GM20000 (cell line): ENCODE results near the gene TMIGD2.

Source experiments
- DNase-seq: peaks from one replicate; pipeline ENCODE4 v3.0.0; 2012; ENCODE audit warnings: low spot score
- CTCF ChIP-seq: IDR thresholded peaks from 2 replicates; pipeline ENCODE4 v1.5.1; 2012; ENCODE audit warnings: mild to moderate bottlenecking, control low read depth; ENCODE audit errors: extremely low read depth, missing control alignments

Gene TMIGD2

GRCh38 chr19:4324228-4324627 is 22.0 kb upstream of the TMIGD2 start:
- DNase-seq, result no peak
- no peak for TF ChIP-seq CTCF

- no peak for TF ChIP-seq CTCF
- DNase-seq, result no peak
Measured at GRCh38 chr19:4323692-4324091, 21.5 kb upstream of the TMIGD2 start.

GRCh38 chr19:4322942-4323665 is 20.9 kb upstream of the TMIGD2 start:
- no peak for DNase-seq
- no peak for TF ChIP-seq CTCF

GRCh38 chr19:4320419-4320818 is 18.2 kb upstream of the TMIGD2 start:
- no peak for DNase-seq
- no peak for TF ChIP-seq CTCF

GRCh38 chr19:4319067-4319718 is 17.0 kb upstream of the TMIGD2 start:
- TF ChIP-seq CTCF, result no peak
- DNase-seq, result no peak

GRCh38 chr19:4318460-4318859 is 16.3 kb upstream of the TMIGD2 start:
- no peak for TF ChIP-seq CTCF
- DNase-seq, result no peak

- no peak for TF ChIP-seq CTCF
- DNase-seq, result no peak
Measured at GRCh38 chr19:4316956-4317355, 14.8 kb upstream of the TMIGD2 start.
